ENCODE data around the gene SFRP4.

Gene SFRP4

DNA sequence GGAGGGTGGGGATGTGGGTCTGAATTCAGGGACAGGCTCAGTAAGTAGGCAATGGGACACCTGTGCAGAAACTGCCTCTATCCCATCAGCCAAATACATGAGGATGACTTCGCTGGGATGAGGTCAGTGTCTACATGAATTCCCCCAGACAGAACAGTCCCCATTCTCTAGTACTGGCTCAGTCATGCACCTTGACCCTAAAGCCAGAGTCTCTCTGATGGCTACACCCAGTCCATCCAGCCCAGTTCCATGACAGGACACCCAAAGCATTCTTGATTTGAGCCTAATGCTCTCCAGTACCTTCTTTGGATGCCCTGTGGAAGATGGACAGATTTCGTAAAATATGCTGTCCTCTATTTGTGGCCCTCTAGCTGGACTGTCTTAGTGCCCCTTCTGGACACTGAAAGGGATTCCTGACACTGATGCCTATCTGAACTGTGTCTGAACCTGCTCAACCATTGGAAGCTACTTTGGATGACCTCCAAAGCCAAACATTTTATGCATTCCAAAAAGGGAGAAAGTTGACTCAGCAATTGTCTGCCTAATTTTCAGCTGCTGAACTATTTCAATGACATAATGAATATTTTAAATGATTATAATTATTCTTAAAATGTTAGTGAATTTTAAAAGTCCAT, 14.6 kb downstream of the SFRP4 start:
- H3K4me3 ChIP-seq (ENCODE audit: control insufficient read depth in 1 of 7, extremely low read depth in 1 of 7, insufficient read depth in 4 of 7, low read depth in 2 of 7, low read length in 6 of 7): no peak overlapping the region
- H3K27me3 ChIP-seq (replicated peaks in 2 of 5; ENCODE audit: control insufficient read depth in 4 of 5, insufficient read depth in 5 of 5, low read length in 4 of 5): no peaks in the 10 kb centered on the region
- no peaks in the 10 kb centered on the region for H3K4me1 ChIP-seq (ENCODE audit: control extremely low read depth in 1 of 4, control insufficient read depth in 4 of 4, insufficient read depth in 4 of 4, low read length in 3 of 4)
- ChIA-PET POLR2A (interaction anchor here (0.7 kb wide), 1 partner anchor 466 kb away, joined by 3 read pairs; no protein-coding TSS in a partner anchor), CTCF (interaction anchor here (0.6 to 7.3 kb wide), 26 partner anchors 11 to 874 kb away, joined by 3 to 83 read pairs (median 4); partner anchors contain the start of genes EPDR1 and SFRP4)
- 100% methylated on average over 1 of the region's 2 CpGs for WGBS (ENCODE audit: insufficient coverage)
- H3K9me3 ChIP-seq (ENCODE audit: control extremely low read depth in 1 of 5, control insufficient read depth in 4 of 5, insufficient read depth in 2 of 5, low read depth in 1 of 5, low read length in 4 of 5): no peaks in the 10 kb centered on the region
- DNase-seq: peak in 1 of 3 donors; percentile 15
- H3K36me3 ChIP-seq (ENCODE audit: control insufficient read depth in 4 of 4, insufficient read depth in 4 of 4, low read length in 3 of 4): no peaks in the 10 kb centered on the region
- H3K27ac ChIP-seq (ENCODE audit: insufficient read depth in 1 of 2, low read depth in 1 of 2, low read length in 2 of 2, poor library complexity in 1 of 2, severe bottlenecking in 2 of 2): no peak overlapping the region

GRCh38 chr7:37901236-37901827, 15.3 kb downstream of the SFRP4 start:
- Histone ChIP-seq H3K9me3 (ENCODE audit: control extremely low read depth in 1 of 5, control insufficient read depth in 4 of 5, insufficient read depth in 2 of 5, low read depth in 1 of 5, low read length in 4 of 5) (no peaks in the 10 kb centered on the region), H3K36me3 (ENCODE audit: control insufficient read depth in 4 of 4, insufficient read depth in 4 of 4, low read length in 3 of 4) (no peaks in the 10 kb centered on the region), H3K27me3 (replicated peaks in 2 of 5; ENCODE audit: control insufficient read depth in 4 of 5, insufficient read depth in 5 of 5, low read length in 4 of 5) (no peaks in the 10 kb centered on the region), H3K4me1 (ENCODE audit: control extremely low read depth in 1 of 4, control insufficient read depth in 4 of 4, insufficient read depth in 4 of 4, low read length in 3 of 4) (no peaks in the 10 kb centered on the region), H3K27ac (ENCODE audit: insufficient read depth in 1 of 2, low read depth in 1 of 2, low read length in 2 of 2, poor library complexity in 1 of 2, severe bottlenecking in 2 of 2) (no peak overlapping the region), H3K4me3 (ENCODE audit: control insufficient read depth in 1 of 7, extremely low read depth in 1 of 7, insufficient read depth in 4 of 7, low read depth in 2 of 7, low read length in 6 of 7) (no peak overlapping the region)
- ChIA-PET POLR2A (interaction anchor here (0.7 kb wide), 1 partner anchor 467 kb away, joined by 3 read pairs; no protein-coding TSS in a partner anchor), CTCF (interaction anchor here (0.6 to 7.3 kb wide), 23 partner anchors 11 to 654 kb away, joined by 3 to 83 read pairs (median 4); partner anchors contain the start of genes EPDR1 and SFRP4)
- 74% methylated on average over 2 of the region's 6 CpGs for WGBS (ENCODE audit: insufficient coverage)
- peak; percentile 61 to 81 (median 75) for DNase-seq

DNA sequence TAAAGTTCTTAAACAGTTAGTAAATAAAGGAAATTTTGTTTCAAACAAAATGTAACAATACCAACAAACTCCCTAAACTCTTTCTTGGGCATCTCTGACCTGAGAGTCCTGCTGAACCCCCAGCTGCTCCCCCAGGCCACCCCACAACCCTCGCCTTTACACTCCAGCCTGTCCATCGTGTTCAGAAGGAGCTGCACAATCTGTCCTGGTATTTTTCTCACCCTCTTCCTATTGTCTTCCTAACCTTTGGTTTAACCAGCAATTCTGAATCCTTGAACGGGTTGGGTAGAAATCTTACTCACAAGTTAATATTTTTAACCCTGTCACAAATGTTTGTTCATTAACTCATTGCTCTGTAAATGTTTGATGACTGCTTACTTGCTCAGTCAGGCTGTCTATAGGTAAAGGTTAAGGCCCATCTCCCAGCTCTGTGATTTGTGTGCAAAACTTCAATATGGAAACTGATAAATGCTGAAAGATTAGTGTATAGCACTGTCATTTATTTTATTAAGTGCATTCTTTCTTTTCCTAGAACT, 16.8 kb downstream of the SFRP4 start:
- 93% methylated on average over 2 of the region's 3 CpGs for WGBS (ENCODE audit: insufficient coverage)
- Histone ChIP-seq H3K36me3 (ENCODE audit: control insufficient read depth in 4 of 4, insufficient read depth in 4 of 4, low read length in 3 of 4) (no peaks in the 10 kb centered on the region), H3K4me1 (ENCODE audit: control extremely low read depth in 1 of 4, control insufficient read depth in 4 of 4, insufficient read depth in 4 of 4, low read length in 3 of 4) (no peaks in the 10 kb centered on the region), H3K27me3 (replicated peaks in 2 of 5; ENCODE audit: control insufficient read depth in 4 of 5, insufficient read depth in 5 of 5, low read length in 4 of 5) (no peaks in the 10 kb centered on the region), H3K4me3 (ENCODE audit: control insufficient read depth in 1 of 7, extremely low read depth in 1 of 7, insufficient read depth in 4 of 7, low read depth in 2 of 7, low read length in 6 of 7) (no peak overlapping the region), H3K9me3 (ENCODE audit: control extremely low read depth in 1 of 5, control insufficient read depth in 4 of 5, insufficient read depth in 2 of 5, low read depth in 1 of 5, low read length in 4 of 5) (no peaks in the 10 kb centered on the region), H3K27ac (ENCODE audit: insufficient read depth in 1 of 2, low read depth in 1 of 2, low read length in 2 of 2, poor library complexity in 1 of 2, severe bottlenecking in 2 of 2) (no peak overlapping the region)
- ChIA-PET POLR2A (no interaction called here), CTCF (interaction anchor here (0.7 to 7.3 kb wide), 6 partner anchors 9 to 476 kb away, joined by 3 to 83 read pairs (median 6); no protein-coding TSS in a partner anchor)
- no peak for DNase-seq

DNA sequence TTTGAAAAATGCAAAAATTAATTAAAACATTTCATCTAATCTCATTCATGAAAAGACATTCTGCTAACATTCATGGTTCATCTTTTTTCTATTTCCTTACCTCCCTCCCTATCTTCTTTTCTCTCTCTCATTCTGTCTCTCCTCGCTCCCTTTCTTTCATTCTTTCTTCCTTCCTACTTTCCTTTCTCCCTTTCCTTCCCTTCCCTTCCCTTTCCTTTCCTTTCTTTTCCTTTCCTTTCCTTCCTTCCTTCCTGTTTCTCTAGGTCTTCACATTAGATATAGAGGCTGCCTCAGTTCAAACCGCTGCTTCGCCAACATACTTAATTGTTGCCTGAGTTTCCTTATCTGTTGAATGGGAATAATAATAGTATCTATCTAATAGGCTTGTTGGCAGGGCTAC, 21.9 kb downstream of the SFRP4 start:
- Histone ChIP-seq H3K4me3 (ENCODE audit: control insufficient read depth in 1 of 7, extremely low read depth in 1 of 7, insufficient read depth in 4 of 7, low read depth in 2 of 7, low read length in 6 of 7) (no peak overlapping the region), H3K36me3 (ENCODE audit: control insufficient read depth in 4 of 4, insufficient read depth in 4 of 4, low read length in 3 of 4) (no peaks in the 10 kb centered on the region), H3K27me3 (replicated peaks in 2 of 5; ENCODE audit: control insufficient read depth in 4 of 5, insufficient read depth in 5 of 5, low read length in 4 of 5) (no peaks in the 10 kb centered on the region), H3K27ac (ENCODE audit: insufficient read depth in 1 of 2, low read depth in 1 of 2, low read length in 2 of 2, poor library complexity in 1 of 2, severe bottlenecking in 2 of 2) (no peak overlapping the region), H3K9me3 (ENCODE audit: control extremely low read depth in 1 of 5, control insufficient read depth in 4 of 5, insufficient read depth in 2 of 5, low read depth in 1 of 5, low read length in 4 of 5) (no peaks in the 10 kb centered on the region), H3K4me1 (ENCODE audit: control extremely low read depth in 1 of 4, control insufficient read depth in 4 of 4, insufficient read depth in 4 of 4, low read length in 3 of 4) (no peaks in the 10 kb centered on the region)
- POLR2A ChIA-PET: no interaction called here
- CTCF ChIA-PET: interaction anchor here (1.3 kb wide), 1 partner anchor 18 kb away, joined by 3 read pairs; no protein-coding TSS in a partner anchor
- 100% methylated on average over 1 of the region's 3 CpGs for WGBS (ENCODE audit: insufficient coverage)
- DNase-seq: no peak

- DNase-seq: no peak
Measured at GRCh38 chr7:37893359-37893758, 23.3 kb downstream of the SFRP4 start.

GRCh38 chr7:37882086-37882485, 34.5 kb downstream of the SFRP4 start:
- CTCF ChIA-PET: interaction anchor here (0.5 kb wide), 1 partner anchor 19 kb away, joined by 3 read pairs; no protein-coding TSS in a partner anchor
- peaks cover 0 to 1% (median 0%) of the 10 kb centered on the region in 5 experiments for H3K9me3 ChIP-seq (ENCODE audit: control extremely low read depth in 1 of 5, control insufficient read depth in 4 of 5, insufficient read depth in 2 of 5, low read depth in 1 of 5, low read length in 4 of 5)
- no peak for DNase-seq
- H3K36me3 ChIP-seq (ENCODE audit: control insufficient read depth in 4 of 4, insufficient read depth in 4 of 4, low read length in 3 of 4): no peaks in the 10 kb centered on the region
- H3K4me1 ChIP-seq (ENCODE audit: control extremely low read depth in 1 of 4, control insufficient read depth in 4 of 4, insufficient read depth in 4 of 4, low read length in 3 of 4): no peaks in the 10 kb centered on the region
- WGBS (ENCODE audit: insufficient coverage): 100% methylated on average over 2 of the region's 6 CpGs
- no peaks in the 10 kb centered on the region for H3K27me3 ChIP-seq (replicated peaks in 2 of 5; ENCODE audit: control insufficient read depth in 4 of 5, insufficient read depth in 5 of 5, low read length in 4 of 5)
- no peak overlapping the region for H3K4me3 ChIP-seq (ENCODE audit: control insufficient read depth in 1 of 7, extremely low read depth in 1 of 7, insufficient read depth in 4 of 7, low read depth in 2 of 7, low read length in 6 of 7)
- POLR2A ChIA-PET: no interaction called here
- no peak overlapping the region for H3K27ac ChIP-seq (ENCODE audit: insufficient read depth in 1 of 2, low read depth in 1 of 2, low read length in 2 of 2, poor library complexity in 1 of 2, severe bottlenecking in 2 of 2)

More at GRCh38 chr7:37893359-37893758, 23.3 kb downstream of the SFRP4 start:
- no peak overlapping the region for H3K4me3 ChIP-seq (ENCODE audit: control insufficient read depth in 1 of 7, extremely low read depth in 1 of 7, insufficient read depth in 4 of 7, low read depth in 2 of 7, low read length in 6 of 7)
- POLR2A ChIA-PET: no interaction called here
- H3K36me3 ChIP-seq (ENCODE audit: control insufficient read depth in 4 of 4, insufficient read depth in 4 of 4, low read length in 3 of 4): no peaks in the 10 kb centered on the region
- H3K27me3 ChIP-seq (replicated peaks in 2 of 5; ENCODE audit: control insufficient read depth in 4 of 5, insufficient read depth in 5 of 5, low read length in 4 of 5): no peaks in the 10 kb centered on the region
- no peak overlapping the region for H3K27ac ChIP-seq (ENCODE audit: insufficient read depth in 1 of 2, low read depth in 1 of 2, low read length in 2 of 2, poor library complexity in 1 of 2, severe bottlenecking in 2 of 2)
- no peaks in the 10 kb centered on the region for H3K9me3 ChIP-seq (ENCODE audit: control extremely low read depth in 1 of 5, control insufficient read depth in 4 of 5, insufficient read depth in 2 of 5, low read depth in 1 of 5, low read length in 4 of 5)
- no peaks in the 10 kb centered on the region for H3K4me1 ChIP-seq (ENCODE audit: control extremely low read depth in 1 of 4, control insufficient read depth in 4 of 4, insufficient read depth in 4 of 4, low read length in 3 of 4)
- CTCF ChIA-PET: no interaction called here
